ENCODE results near the gene KCNK13. TPM values are rescaled to one million over a fixed set of nuclear protein-coding genes. Genes with fewer than 3 reads are reported as not detected.

Gene KCNK13
- total RNA-seq, 1 experiment from 2014 or later: 0.11 TPM

DNA sequence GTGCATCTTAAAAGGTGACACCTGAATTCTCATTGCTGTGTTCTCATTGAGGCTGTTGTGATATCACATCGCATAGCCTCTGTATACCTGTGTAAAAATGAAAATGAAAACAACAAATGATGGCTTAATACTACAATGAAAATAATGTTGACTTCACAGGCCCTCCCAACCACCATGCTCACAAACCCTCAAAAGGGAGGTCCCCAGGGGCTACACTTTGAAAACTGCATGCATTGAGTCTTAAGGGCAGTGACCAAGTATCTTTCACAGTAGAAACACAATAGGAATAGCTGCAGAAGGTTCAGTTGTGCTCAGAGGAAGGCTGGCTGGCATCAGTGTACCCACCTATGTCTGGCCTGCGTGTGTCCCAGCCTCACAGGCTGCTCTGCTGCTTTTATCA, 27.6 kb upstream of the KCNK13 start:
- intact Hi-C loops (cut with micrococcal nuclease; ENCODE audit: unreplicated experiment): no loop called here
- H3K27me3 ChIP-seq (replicated peaks; ENCODE audit: insufficient read depth, low read depth, low read length, poor library complexity): no peaks in the 10 kb centered on the region
- POLR2A ChIA-PET (ENCODE audit: low non-redundant PET): no interaction called here
- no peaks in the 10 kb centered on the region for H3K9me3 ChIP-seq (ENCODE audit: low read depth, low read length, poor library complexity, severe bottlenecking)
- no TSS peak for BruUV-seq (replicated peaks)
- H3K36me3 ChIP-seq (ENCODE audit: insufficient read depth, low read length, poor library complexity, severe bottlenecking): peaks cover 41% of the 10 kb centered on the region
- no peak for TF ChIP-seq EZH2 (IDR thresholded peaks at IDR 0.05; ENCODE audit: borderline replicate concordance, low read depth, low read length, poor library complexity, severe bottlenecking)
- TF ChIP-seq, protein P1, sequence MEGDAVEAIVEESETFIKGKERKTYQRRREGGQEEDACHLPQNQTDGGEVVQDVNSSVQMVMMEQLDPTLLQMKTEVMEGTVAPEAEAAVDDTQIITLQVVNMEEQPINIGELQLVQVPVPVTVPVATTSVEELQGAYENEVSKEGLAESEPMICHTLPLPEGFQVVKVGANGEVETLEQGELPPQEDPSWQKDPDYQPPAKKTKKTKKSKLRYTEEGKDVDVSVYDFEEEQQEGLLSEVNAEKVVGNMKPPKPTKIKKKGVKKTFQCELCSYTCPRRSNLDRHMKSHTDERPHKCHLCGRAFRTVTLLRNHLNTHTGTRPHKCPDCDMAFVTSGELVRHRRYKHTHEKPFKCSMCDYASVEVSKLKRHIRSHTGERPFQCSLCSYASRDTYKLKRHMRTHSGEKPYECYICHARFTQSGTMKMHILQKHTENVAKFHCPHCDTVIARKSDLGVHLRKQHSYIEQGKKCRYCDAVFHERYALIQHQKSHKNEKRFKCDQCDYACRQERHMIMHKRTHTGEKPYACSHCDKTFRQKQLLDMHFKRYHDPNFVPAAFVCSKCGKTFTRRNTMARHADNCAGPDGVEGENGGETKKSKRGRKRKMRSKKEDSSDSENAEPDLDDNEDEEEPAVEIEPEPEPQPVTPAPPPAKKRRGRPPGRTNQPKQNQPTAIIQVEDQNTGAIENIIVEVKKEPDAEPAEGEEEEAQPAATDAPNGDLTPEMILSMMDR (conservative IDR thresholded peaks at IDR 0.05; ENCODE audit: low read depth, low read length): no peak
- no peak overlapping the region for H3K4me3 ChIP-seq (ENCODE audit: low read depth, low read length, poor library complexity, severe bottlenecking)
- DNase-seq (ENCODE audit: low spot score): no peak
- H3K27ac ChIP-seq (ENCODE audit: low read depth, low read length, poor library complexity, severe bottlenecking): no peak overlapping the region
- no peaks in the 10 kb centered on the region for H3K4me1 ChIP-seq (ENCODE audit: insufficient read depth, low read length, poor library complexity, severe bottlenecking)
- CTCF ChIA-PET: no interaction called here

DNA sequence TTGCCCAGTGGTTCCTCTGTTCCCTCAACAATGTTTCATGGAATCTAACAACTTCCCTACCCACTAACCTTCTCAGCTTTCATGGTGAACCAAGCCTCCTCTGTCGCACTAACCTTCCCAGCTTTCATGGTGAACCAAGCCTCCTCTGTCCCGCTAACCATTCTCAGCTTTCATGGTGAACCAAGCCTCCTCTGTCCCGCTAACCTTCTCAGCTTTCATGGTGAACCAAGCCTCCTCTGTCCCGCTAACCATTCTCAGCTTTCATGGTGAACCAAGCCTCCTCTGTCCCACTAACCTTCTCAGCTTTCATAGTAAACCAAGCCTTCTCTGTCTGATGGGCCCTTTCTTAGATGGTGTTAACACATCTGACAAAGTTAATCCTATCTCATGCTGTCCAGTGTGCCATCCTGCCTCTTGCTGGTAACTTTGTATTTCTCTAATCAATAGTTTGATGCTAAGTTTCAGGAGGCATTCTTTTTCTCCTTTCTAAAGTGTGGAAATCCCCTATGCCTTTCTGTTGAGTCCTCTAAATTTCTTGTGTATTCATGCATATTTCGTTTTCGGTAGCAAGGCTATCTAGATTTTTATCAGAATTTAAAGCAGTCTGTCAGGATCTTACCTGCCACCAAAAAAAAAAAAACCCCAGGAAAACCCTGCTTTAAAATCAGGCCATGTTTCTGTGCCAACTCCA, 26.8 kb upstream of the KCNK13 start:
- ChIA-PET POLR2A (ENCODE audit: low non-redundant PET) (no interaction called here), CTCF (no interaction called here)
- H3K27me3 ChIP-seq (replicated peaks; ENCODE audit: insufficient read depth, low read depth, low read length, poor library complexity): no peaks in the 10 kb centered on the region
- no peak overlapping the region for H3K27ac ChIP-seq (ENCODE audit: low read depth, low read length, poor library complexity, severe bottlenecking)
- intact Hi-C loops (cut with micrococcal nuclease; ENCODE audit: unreplicated experiment): no loop called here
- peaks cover 41% of the 10 kb centered on the region for H3K36me3 ChIP-seq (ENCODE audit: insufficient read depth, low read length, poor library complexity, severe bottlenecking)
- H3K4me1 ChIP-seq (ENCODE audit: insufficient read depth, low read length, poor library complexity, severe bottlenecking): no peaks in the 10 kb centered on the region
- TF ChIP-seq, protein P1 (conservative IDR thresholded peaks at IDR 0.05; ENCODE audit: low read depth, low read length): no peak
- TF ChIP-seq EZH2 (IDR thresholded peaks at IDR 0.05; ENCODE audit: borderline replicate concordance, low read depth, low read length, poor library complexity, severe bottlenecking): no peak
- no TSS peak for BruUV-seq (replicated peaks)
- no peak for DNase-seq (ENCODE audit: low spot score)
- H3K9me3 ChIP-seq (ENCODE audit: low read depth, low read length, poor library complexity, severe bottlenecking): no peaks in the 10 kb centered on the region
- H3K4me3 ChIP-seq (ENCODE audit: low read depth, low read length, poor library complexity, severe bottlenecking): no peak overlapping the region

DNA sequence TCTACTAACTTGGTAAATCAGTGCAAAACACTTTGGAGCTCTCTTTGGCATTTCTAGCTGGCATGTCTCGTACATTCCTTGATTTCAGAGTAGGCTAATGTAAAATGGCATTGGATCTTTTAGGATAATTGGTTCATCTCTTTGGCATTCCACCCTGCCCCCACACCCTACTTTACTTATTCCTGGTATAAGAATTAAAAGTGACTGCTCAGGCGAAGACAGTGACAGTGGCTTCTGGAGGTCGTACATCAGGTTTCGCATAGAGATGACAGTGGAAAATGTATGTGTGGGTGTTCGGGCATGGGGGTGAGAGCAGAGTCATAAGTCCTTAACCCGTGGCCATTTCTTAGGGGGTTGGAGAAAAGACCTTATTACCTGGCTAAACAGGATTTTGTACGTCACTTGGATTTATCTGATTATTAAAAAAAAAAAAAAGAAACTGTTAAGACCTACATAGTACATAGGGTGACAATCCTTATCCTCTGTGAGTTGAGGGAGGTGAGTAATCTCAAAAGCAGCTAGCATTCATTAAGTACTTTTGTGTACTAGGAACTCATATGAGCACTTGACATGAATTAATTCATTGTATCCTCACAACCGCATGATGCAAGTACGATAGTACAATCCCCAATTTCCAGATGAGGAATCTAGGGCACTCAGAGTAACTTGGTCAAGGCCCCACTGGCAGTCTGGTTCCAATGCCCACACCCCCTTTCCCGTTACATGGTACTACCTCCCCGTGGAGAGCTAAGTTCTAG, 22.4 kb upstream of the KCNK13 start:
- Histone ChIP-seq H3K4me3 (ENCODE audit: low read depth, low read length, poor library complexity, severe bottlenecking) (no peak overlapping the region), H3K27me3 (replicated peaks; ENCODE audit: insufficient read depth, low read depth, low read length, poor library complexity) (no peaks in the 10 kb centered on the region), H3K36me3 (ENCODE audit: insufficient read depth, low read length, poor library complexity, severe bottlenecking) (peaks cover 21% of the 10 kb centered on the region), H3K9me3 (ENCODE audit: low read depth, low read length, poor library complexity, severe bottlenecking) (no peaks in the 10 kb centered on the region), H3K4me1 (ENCODE audit: insufficient read depth, low read length, poor library complexity, severe bottlenecking) (no peaks in the 10 kb centered on the region), H3K27ac (ENCODE audit: low read depth, low read length, poor library complexity, severe bottlenecking) (no peak overlapping the region)
- intact Hi-C loops (cut with micrococcal nuclease; ENCODE audit: unreplicated experiment): no loop called here
- TF ChIP-seq EZH2 (IDR thresholded peaks at IDR 0.05; ENCODE audit: borderline replicate concordance, low read depth, low read length, poor library complexity, severe bottlenecking): no peak
- TF ChIP-seq, protein P1 (conservative IDR thresholded peaks at IDR 0.05; ENCODE audit: low read depth, low read length): no peak
- BruUV-seq (replicated peaks): no TSS peak
- DNase-seq (ENCODE audit: low spot score): no peak
- POLR2A ChIA-PET (ENCODE audit: low non-redundant PET): no interaction called here
- CTCF ChIA-PET: no interaction called here

Measured in A673 (cell line).